UCSD-AML1 (cell line): ENCODE measurements around the gene CRB3.

Experiments used
- DNase-seq: peaks from one replicate; lab custom pipeline; 2025; ENCODE audit not compliant: unreplicated experiment; lab: John Stamatoyannopoulos, UW

CRB3 gene

DNA sequence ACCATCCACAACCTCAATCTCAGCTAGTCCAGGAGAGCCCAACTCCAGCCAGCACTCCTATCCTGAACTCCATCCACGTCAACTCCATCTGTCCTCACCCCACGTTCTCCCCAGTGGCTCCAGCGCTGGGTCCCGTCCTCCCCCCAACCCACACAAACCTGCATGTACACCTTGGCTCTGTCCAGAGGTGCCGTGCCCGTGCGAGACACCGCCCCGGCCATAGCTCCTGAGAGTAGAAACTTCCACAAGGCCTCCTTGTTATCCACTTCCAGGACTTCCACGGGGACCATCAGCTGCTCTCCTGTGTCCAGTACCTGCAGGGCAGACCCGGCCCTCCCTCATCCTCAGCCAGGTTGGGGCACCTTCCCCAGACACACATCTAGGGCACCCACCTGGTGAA lies 32.2 kb upstream of the CRB3 start:
- DNase-seq, result no peak

DNA sequence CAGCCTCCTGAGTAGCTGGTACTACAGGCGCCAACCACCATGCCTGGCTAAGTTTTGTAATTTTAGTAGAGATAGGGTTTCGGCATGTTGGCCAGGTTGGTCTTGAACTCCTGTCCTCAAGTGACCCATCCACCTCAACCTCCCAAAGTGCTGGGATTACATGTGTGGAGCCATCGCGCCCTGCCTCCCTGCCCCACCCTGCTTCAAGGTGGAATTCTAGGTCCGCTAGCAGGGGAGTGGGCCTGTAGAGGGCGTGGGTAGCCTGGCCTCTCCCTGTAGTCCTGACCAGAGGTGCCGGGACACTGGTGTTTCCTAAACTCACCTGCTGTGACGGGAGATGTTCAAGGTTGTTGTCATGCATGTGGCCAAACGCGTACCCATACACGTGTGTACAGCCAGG lies 30.9 kb upstream of the CRB3 start:
- no peak for DNase-seq

DNA sequence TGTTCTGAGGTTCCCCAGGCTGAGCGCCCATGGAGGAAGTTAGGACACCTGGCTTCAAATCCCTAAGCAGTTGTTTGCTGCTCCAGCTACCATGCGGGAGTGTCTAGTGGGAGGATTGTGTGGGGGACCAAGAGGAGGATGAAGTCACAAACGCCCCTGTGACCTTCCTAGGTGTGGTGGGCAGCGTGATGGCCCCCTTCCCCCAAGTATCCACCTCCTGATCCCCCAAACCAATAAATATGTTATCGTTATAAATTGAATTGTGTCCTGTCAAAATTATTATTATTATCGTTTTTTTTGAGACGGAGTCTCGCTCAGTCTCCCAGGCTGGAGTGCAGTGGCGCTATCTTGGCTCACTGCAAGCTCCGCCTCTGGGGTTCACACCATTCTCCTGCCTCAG lies 30.4 kb upstream of the CRB3 start, which contains the start of gene SLC25A41:
SLC25A41 (minus strand) TSS at position 101 of the 400 bp plus-strand sequence; CDS start at position 31, 70 bp downstream.
- no peak for DNase-seq

DNA sequence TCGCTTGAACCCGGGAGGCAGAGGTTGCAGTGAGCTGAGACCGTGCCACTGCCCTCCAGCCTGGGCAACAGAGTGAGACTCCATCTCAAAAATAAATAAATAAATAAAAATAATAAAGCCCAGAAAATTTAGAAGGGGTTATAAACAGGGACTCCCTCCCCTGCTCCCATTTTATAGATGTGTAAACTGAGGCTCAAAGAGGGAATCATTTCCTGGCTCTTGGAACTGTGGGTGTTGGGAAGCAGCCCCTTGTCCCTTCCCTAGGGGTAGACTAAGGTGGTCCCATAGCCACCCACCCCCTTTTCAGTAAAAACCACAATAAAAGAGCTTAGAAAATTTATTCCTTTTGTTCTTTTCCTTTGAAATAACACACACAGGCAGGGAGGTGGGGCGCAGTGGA lies 24.3 kb upstream of the CRB3 start:
- DNase-seq, result no peak

DNA sequence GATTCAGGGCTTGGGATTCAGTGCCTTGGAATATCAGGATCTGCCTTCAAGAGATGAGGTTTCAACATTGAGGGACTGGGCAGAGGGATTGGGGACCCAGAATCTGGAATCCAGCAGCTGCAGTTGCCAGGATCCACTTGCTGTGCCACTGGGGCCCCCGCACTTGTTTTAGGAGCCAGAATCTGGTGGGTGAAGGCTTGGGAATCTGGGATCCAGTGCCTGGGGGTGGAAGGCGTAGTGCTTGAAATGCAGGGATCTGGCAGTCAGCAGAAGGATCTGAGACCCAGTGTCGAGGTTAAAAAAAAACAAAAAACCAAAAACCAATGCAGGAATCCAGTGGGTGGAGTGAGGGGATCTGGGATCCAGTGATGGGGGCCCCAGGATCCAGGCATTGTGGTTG lies 23.2 kb upstream of the CRB3 start:
- DNase-seq, result no peak

DNA sequence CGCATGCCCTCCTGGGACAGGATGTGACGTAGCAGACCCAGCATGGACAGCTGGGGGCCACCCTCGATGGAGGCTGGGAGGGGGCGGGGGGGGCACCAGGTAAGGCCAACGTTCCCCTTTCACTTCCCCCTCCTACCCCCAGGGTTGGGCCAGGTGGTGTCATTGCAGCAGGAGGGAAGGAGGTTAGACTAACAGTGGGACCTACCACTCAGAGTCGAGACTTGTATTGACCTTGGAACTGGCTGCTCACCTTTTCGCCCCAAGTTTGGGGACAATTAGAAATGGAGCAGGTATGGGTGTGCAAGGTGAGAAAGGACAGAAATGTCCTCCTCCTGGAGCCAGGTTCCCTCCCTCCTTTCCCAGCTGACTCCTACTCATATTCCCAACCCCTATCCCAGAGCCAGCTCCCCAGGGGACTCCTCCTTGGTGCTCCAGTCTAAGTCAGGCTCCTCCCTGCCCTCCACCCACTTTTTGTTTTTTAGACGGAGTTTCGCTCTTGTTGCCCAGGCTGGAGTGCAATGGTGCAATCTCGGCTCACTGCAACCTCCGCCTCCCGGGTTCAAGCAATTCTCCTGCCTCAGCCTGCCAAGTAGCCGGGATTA lies 21.9 kb upstream of the CRB3 start:
- no peak for DNase-seq

DNA sequence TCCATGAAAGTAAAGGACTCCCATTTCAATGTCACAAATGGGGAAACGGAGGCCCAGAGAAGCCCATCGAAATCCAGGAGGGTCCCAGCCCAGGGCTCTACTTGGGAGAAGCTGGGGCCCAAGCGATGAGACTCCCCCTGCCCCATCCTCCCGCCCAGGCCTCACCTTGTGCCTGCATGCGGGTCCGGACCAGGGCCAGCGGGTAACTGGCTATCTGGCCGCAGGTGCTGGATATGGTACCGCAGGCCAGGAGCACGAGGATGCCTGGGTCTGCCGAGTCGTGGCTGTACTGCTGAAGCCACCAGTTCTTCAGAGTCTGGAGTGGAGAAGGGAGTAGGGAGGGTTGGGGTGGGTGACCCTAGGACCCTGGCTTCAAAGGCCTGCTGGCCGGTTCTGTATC lies 20.1 kb upstream of the CRB3 start:
- no peak for DNase-seq

DNA sequence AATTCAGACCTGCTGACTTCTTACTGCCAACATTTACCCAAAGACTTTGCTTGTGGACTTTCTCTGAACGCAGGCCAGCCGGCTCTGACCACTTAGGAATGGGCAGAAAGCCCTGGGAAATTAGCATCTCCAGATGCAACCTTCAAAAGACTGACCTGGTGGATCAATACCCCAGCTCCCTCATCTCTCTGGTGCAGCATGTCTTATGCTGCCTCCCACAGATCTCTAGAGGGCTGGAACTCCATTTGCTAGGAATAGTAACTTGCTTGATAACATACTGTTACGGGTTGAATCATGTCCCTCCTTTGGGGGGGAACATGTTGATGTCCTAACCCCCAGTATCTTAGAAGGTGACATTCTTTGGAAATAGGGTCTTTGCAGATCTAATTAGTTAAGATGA lies 17.6 kb upstream of the CRB3 start:
- no peak for DNase-seq

DNA sequence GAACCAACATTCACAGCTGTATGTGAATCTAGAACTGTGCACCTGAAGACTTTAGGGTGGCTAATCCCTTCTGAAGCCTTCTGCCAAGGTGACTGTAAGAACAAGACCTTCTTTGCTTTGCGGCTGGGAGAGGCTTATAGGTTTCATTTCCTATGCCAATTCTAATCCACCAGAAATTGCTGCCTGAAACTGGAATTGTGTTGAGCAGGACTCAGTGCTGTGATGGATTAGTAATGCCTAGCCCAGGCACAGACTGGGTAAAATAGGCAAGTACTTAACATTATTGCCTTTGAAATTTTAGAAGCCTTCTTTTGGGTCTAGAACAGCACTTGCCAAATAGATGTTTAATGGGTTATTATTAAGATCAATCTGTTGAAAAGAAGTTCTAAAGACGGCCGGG lies 16.0 kb upstream of the CRB3 start:
- no peak for DNase-seq

DNA sequence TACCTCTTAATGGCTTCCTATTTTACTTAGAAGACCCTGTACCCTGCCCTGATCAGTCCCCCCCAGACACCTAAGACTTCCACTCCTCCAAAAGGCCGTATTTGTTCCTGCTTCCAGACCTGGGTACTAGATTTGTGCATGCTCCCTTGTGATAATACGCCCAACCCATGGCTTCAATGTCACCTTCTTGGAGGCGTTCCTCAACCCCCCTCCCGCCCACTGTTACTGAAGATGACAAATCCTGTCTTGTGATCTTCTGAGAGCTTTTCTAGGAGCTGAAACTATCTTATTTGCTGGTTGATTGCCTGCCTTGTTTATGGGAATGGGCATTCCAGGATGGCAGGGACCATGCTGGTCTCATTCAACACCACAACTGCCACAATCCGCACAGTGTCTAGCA lies 13.9 kb upstream of the CRB3 start:
- DNase-seq, result no peak

DNA sequence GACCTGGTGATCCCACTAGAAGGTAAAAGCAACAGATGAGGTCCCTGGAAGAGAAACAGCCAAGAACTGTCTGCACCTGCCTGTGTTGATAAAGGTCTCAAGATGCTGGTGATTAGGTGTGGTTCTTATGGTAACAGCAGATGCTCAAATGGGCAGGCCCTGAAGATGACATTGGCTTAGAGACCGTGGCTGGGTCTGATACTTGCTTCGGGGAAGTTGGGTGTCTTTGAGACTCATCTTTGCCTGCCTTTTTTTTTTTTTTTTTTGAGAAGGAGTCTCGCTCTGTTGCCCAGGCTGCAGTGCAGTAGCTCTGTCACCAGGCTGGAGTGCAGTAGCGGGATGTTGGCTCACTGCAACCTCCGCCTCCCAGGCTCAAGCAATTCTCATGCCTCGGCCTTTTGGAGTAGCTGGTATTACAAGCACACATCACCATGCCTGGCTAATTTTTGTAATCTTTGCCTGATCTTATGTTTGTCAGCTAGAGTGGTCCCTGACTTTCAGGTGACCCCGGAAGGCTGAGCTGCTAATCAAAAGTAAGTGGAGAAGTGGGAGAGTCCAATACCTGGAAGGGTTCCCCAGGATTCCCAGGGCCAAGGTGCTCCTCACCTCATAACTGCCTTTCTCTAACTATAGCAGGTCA lies 12.4 kb upstream of the CRB3 start:
- no peak for DNase-seq

DNA sequence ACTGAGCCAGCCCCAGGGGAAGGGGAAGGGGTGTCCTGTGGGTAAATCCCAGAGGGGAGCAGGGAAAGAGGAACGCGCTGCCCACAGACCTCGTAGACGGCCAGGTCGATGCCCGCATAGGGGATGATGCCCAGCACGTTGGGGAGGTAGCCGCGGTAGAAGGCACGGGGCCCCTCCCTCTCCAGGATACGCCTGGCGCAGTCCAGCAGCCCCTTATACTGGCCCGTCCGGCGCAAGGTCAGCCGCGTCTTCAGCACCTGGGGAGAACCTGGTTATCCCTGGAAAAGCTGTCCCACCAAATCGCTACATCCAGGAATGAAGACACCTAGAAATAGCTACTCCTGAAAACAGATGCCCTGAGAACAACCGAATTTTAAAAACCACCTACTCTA lies 11.9 kb upstream of the CRB3 start:
- no peak for DNase-seq

DNA sequence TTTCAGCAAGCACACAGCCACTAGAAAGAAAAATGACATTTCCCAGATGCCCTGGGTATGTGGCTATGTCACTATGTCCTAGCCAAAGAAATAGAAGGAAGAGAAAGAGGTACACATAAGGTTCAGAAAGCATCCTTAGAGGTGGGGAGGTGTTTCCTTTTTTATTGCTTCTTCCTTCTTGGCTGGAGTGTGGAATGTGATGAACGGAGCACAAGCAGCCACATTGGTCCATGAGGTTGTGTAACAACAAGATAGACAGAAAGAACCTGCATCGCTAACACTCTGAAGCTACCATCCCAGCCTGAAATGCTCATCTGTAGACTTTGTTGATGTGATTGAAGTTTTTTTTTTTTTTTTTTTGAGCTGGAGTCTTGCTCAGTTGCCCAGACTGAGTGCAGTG lies 11.2 kb upstream of the CRB3 start:
- DNase-seq, result no peak

DNA sequence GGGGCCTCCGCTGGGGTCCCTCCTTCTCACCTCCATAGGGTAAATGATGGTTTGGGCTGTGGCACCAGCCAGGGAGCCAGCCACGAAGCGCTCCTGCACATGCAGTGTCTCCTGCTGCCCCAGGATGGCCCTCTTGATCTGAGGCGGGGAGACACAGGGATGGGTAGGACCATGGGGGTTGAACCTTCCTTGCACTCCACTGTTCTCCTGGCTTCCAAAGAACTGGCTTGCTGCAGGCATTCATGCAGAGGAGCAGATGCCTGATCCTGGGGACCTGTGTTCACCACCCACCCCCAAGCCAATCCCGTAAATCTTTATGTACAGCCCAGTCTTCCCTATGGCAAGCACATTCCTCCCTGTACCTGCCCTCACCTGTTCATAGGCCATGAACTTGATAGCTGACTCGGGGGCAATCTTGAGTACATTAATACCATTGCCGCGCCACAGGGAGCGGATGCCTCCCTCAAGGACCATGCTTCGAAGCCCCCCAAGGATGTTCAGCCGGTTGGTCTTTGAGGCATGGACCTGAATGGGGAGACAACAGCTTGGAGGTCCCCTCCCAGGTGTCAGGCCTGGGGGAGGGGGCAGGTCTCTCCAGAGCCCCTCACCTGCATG lies 10.0 kb upstream of the CRB3 start:
- no peak for DNase-seq

DNA sequence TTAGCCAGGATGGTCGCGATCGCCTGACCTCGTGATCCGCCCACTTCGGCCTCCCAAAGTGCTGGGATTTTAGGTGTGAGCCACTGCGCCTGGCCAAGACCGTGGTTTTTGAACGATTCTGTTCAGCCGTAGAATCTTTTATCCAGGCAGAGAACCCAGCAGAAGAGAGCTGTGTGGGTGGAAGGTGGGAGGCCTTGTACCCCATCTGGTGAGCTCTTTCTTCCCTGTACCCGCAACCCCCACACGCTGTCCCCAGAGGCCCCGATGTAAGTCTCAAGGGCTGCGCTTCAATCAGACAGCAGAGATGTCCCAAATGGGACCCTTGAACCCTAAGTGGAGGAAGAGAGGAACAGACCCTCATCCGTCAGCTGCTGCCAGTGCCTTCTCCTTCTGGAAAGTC lies 8.1 kb upstream of the CRB3 start:
- DNase-seq, result no peak

DNA sequence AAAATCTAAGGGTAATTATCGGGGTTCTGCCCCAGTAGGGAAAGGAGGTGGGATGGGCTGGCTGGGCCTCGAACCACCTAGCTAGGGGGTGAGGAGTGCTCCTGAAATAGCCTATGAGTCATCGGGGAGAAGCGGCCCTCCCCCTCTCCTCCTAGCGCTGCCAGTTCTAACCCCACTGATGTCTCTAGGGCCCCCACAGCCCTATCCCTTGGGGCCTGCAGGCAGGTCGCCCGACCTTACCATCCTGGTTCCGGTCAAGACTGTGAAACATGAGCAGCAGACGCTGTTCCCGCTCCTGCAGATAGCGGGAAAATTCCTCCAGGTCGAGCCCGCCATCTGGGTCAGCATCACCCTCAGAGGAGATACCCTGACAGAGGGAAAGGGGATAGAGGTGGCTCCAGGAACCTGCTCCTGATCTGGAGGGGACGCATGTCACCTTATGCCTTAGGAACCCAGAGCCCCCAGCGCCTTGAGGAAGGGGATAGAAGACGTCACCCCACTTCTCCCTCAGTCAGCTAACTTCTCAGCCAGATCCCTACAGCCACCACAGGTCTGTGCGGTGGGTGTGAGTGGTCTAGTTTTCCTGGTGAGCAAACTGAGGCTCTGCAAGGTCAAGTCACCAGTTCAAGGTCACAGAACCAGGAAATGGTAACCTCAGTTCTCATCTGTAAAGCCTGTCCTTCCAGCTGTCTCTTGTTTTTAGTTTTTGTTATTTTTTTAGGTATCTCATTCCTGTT lies 5.9 kb upstream of the CRB3 start:
- DNase-seq, result no peak

DNA sequence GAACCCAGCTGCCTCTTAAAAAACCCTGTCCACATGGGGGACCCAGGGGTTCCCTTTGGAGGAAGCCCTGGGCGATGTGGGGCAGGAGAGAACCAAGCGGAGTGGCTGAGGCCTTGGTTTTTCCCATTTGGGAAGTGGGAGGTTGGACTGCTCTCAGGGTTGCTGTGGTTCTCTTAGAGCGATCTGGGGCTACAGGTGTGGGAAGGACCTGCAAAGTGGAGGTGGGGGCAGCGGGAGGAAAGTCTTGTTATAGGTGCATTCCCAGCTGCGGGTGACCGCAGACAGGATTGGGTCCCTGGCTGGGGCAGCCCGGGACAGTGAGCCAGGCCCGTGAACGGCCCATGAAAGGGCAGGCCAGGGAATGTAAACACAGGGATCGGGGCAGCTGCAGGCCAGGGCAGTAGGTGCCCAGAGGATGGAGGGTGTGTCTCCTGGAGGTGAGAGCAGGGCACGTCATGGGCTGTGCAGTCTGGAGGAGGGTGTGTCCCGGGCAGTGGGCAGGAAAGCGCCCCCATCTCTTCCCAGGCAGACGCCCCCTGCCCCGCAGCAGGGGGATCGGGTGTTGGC lies 5.3 kb upstream of the CRB3 start:
- DNase-seq, result no peak

DNA sequence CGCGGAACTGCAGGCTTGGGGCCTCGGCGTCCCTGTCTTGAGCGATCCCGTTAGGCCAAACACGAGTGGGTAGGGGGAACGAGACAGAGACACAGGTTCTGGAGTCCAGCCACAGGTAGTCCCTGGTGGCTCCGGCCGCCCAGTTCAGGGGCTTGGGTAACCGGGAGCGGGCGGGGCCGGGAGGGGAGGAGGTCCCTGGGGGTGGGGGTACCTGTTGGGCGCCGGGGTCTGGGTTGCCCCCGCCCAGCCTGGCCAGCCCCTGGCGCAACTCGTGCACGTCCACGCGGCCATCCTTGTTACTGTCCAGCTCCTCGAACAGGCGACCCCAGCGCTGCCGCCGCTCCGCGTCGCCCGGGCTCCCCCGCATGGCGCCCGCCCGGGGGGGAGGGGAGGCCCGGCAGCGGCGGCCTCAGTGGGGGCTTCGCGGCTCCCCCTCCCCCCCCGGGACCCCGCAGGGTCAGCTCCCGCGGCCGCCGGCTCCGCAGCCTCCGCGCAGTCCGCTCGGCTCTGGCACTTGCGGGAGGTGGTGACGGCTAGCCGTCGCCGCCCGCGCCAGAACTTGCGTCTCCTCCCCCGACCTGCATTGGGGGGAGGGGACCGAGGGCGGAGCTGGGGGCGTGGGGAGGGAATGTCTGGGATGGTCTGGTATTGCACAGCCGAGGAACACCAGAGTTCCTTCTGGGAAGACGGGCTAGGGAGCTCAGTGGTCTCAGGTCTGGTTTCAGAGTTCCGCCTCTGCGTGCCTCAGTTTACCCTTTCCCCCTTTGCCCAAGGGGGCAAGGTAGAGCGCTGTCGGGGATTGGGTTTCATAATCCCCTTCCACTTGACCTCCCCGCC lies 4.6 kb upstream of the CRB3 start, which contains the start of gene SLC25A23:
SLC25A23 (minus strand) TSS at position 531 of the 837 bp plus-strand sequence; CDS start at position 367, 164 bp downstream.
- DNase-seq, result peak; percentile 79

DNA sequence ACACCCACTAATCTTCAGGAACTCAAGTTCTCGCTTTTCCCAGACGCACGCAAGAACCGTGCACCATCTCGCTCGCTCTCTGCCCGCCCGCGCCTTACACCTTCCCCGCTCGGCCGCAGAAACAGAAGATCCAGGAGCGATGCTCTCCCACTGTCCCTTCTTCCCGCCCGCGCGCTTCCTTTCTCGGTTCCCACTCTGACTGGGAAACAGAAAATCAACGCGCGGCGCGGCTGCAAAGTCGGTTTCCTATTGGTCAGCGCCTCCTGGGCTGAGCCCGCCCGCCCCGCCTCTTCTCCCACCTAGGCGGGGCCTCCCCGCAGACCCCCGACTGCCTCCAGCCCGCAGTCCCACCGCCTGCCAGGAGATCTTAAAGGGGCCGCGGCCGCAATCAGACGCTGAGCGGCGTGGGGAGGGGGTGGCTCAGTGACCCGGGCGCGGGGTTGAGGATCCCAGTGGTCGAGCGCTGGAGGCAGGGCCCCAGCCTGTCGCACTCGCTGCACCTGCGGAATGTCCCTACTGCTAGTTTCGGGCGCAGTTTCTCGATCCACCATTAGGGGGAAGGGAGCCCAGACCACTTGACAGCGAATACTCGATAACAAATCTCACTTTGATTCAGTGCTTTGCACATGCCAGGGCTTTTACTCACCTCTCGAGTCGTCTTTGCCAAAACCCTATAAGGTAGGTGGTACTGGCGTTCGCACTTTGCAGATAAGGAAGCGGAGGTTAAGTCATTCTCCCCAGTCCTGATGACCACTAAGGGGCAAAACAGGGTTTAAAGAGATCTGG lies 3.8 kb upstream of the CRB3 start:
- DNase-seq, result peak; percentile 97

DNA sequence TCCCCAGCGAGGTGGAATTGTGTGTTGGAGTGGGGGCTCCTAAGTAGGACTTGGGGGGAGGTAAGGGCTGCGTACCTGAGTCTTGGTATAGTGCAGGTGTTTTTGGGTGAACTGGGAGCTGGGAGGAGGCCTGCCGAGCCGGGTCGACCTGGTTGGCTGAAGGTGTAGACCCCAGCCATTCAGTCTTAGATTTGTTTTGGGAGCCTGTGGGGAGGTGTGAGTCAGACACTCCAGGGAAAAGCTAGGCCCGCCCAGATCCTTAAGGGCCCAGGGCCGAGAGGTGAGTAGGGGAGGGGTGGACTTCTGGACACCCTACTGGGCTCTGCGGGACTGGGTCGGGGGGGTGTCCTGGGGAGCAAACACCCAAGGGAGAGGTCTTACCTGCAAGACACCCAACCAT lies 935 bp downstream of the CRB3 start:
- no peak for DNase-seq
